OCI-M1 (cell line): Measurements from ENCODE around the gene VIL1.

Source experiments
- DNase-seq: peaks from one replicate; lab custom pipeline; 2025; lab: John Stamatoyannopoulos, UW

VIL1 gene

GRCh38 chr2:218418717-218419458, at the start of gene VIL1:
VIL1 (plus strand) TSS chr2:218419123; CDS start chr2:218423779, 4,656 bp downstream.
- no peak for DNase-seq

- DNase-seq, result no peak
Measured at GRCh38 chr2:218369330-218369729, 49.6 kb upstream of the VIL1 start.

- no peak for DNase-seq
Measured at GRCh38 chr2:218370410-218371063, 48.4 kb upstream of the VIL1 start.

GRCh38 chr2:218371983-218372350, 47.0 kb upstream of the VIL1 start:
- DNase-seq, result no peak

GRCh38 chr2:218374795-218375194, 44.1 kb upstream of the VIL1 start:
- DNase-seq, result no peak

GRCh38 chr2:218375212-218375611, 43.7 kb upstream of the VIL1 start:
- DNase-seq, result no peak

GRCh38 chr2:218378053-218378452, 40.9 kb upstream of the VIL1 start:
- DNase-seq, result no peak

- DNase-seq, result no peak
Measured at GRCh38 chr2:218381916-218382366, 37.0 kb upstream of the VIL1 start, which contains the start of gene SLC11A1. SLC11A1 (plus strand) TSS chr2:218382273; CDS start chr2:218382369, 96 bp downstream.

GRCh38 chr2:218382785-218383184, 36.1 kb upstream of the VIL1 start:
- no peak for DNase-seq

GRCh38 chr2:218383892-218384519, 34.9 kb upstream of the VIL1 start:
- DNase-seq, result no peak

- no peak for DNase-seq
Measured at GRCh38 chr2:218384975-218385374, 33.9 kb upstream of the VIL1 start.

GRCh38 chr2:218386505-218387368, 32.2 kb upstream of the VIL1 start:
- no peak for DNase-seq

GRCh38 chr2:218387369-218388194, 31.3 kb upstream of the VIL1 start:
- DNase-seq, result no peak

GRCh38 chr2:218389333-218390150, 29.4 kb upstream of the VIL1 start:
- no peak for DNase-seq

GRCh38 chr2:218391202-218391601, 27.7 kb upstream of the VIL1 start:
- no peak for DNase-seq

- DNase-seq, result no peak
Measured at GRCh38 chr2:218392459-218392858, 26.5 kb upstream of the VIL1 start.

GRCh38 chr2:218392891-218393462, 25.9 kb upstream of the VIL1 start:
- DNase-seq, result no peak

- peak; percentile 94 for DNase-seq
Measured at GRCh38 chr2:218393750-218394290, 25.1 kb upstream of the VIL1 start.

GRCh38 chr2:218394298-218395089, 24.4 kb upstream of the VIL1 start:
- DNase-seq, result peak; percentile 81
